Spinal cord (tissue), 10 donors: Measurements from ENCODE around the gene ZGPAT. TPM values are rescaled to one million over a fixed set of nuclear protein-coding genes. Genes with fewer than 3 reads are reported as not detected.
"Not testable (repeated sequence)": the region's sequence is repeated elsewhere in the genome, so short reads cannot be mapped to it uniquely, and the experiment has no call there.

Experiments
- DNase-seq, 6 donors: peaks; one replicate each; pipeline versions ENCODE4 v3.0.0 to v3.0.0-alpha.2; 2013 to 2015; ENCODE audit warnings: low spot score in 6 of 6, low read depth in 4 of 6
- H3K27ac ChIP-seq: one replicate; pipeline ENCODE4 v1.5.1; 2013; ENCODE audit warnings: low read depth, low read length, control low read depth
- H3K27me3 ChIP-seq: one replicate; pipeline ENCODE4 v1.6.1; 2013; ENCODE audit warnings: low read length; ENCODE audit not compliant: control insufficient read depth, insufficient read depth
- H3K36me3 ChIP-seq: one replicate; pipeline ENCODE4 v1.6.1; 2013; ENCODE audit warnings: low read length; ENCODE audit not compliant: control insufficient read depth, insufficient read depth
- H3K4me1 ChIP-seq: one replicate; pipeline ENCODE4 v1.6.1; 2013; ENCODE audit warnings: low read length; ENCODE audit not compliant: control insufficient read depth, insufficient read depth
- H3K4me3 ChIP-seq: one replicate; pipeline ENCODE4 v1.5.1; 2013; ENCODE audit warnings: low read depth, low read length, control low read depth
- H3K9me3 ChIP-seq: one replicate; pipeline ENCODE4 v1.6.1; 2013; ENCODE audit warnings: low read length; ENCODE audit not compliant: control insufficient read depth, insufficient read depth
- WGBS: methylation state at CpG from one replicate; pipeline ENCODE4 v1.1.5; 2013; ENCODE audit warnings: missing lambda C conversion rate; ENCODE audit not compliant: insufficient coverage; 5-methylcytosine and 5-hydroxymethylcytosine counted together
- polyA plus RNA-seq, 2 donors: library from polyadenylated mRNA; unstranded; fragments of 120-200 nt; gene quantifications; one replicate each; pipeline ENCODE4 v1.2.1, GENCODE V29; 2013; ENCODE audit not compliant: insufficient read length in 2 of 2
- total RNA-seq, 2 donors: library from RNA; depleted of rRNA in 1 of 2; stranded (reverse); fragments of 120-200 nt in 1 of 2; fragments of >200 nt in 1 of 2; gene quantifications; one replicate each; pipeline versions ENCODE4 v1.2.3 to v1.2.4, GENCODE V29; 2013 to 2014
- donor health status: healthy.

ZGPAT gene
- total and polyA plus RNA-seq, 4 donors: 6.9 to 34.6 (median 23.1) TPM

DNA sequence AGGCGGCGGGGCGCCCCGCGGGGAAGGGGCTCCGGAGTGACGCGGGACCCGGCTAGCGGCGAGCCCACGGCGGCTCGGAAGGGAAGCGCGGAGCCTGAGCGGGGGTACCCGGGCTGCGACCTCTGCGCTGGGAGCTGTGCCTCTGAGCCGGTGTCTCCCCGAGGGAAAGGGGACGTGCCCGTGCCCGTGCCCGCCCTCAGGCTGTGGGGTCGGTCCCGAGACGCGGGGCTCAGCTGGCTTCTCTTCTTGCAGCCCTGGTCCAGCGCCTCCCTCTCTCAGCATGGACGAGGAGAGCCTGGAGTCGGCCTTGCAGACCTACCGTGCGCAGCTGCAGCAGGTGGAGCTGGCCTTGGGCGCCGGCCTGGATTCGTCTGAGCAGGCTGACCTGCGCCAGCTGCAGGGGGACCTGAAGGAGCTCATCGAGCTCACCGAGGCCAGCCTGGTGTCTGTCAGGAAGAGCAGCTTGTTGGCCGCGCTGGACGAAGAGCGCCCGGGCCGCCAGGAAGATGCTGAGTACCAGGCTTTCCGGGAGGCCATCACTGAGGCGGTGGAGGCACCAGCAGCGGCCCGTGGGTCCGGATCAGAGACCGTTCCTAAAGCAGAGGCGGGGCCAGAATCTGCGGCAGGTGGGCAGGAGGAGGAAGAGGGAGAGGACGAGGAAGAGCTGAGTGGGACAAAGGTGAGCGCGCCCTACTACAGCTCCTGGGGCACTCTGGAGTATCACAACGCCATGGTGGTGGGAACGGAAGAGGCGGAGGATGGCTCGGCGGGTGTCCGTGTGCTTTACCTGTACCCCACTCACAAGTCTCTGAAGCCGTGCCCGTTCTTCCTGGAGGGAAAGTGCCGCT lies 686 bp downstream of the ZGPAT start:
- DNase-seq: no peak
- H3K27me3 ChIP-seq: no peaks in the 10 kb centered on the region
- H3K4me1 ChIP-seq: peaks cover 28% of the 10 kb centered on the region
- no peaks in the 10 kb centered on the region for H3K9me3 ChIP-seq
- 19% methylated on average over 64 of the region's 67 CpGs for WGBS
- peak overlapping the region; percentile 64 for H3K4me3 ChIP-seq
- no peak overlapping the region for H3K27ac ChIP-seq
- peaks cover 67% of the 10 kb centered on the region for H3K36me3 ChIP-seq

GRCh38 chr20:63709149-63709527 lies 1.3 kb downstream of the ZGPAT start:
- H3K4me3 ChIP-seq: no peak overlapping the region
- no peak for DNase-seq
- 95% methylated on average over 16 of the region's 17 CpGs for WGBS

DNA sequence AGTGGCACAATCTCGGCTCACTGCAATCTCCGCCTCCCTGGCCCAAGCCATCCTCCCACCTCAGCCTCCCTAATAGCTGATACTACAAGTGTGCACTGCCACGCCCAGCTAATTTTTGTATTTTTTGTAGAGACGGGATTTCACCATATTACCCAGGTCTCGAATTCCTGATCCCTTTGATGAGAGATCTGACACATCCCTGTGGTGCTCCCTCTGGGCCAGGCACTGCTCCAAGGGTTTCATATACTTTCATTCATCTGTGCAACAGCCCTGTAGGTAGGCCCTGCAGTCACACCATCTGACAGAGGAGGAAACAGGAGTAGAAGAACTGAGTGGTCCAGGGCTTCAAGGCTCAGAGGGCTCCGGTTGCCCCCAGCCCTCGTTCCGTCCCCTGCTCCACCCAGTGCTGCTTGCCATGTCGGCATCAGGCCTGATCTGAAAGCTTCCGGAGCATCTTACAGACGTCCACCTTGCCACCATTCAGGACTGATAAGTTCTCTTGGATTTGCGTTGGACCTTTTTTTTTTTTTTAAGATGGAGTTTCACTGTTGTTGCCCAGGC lies 3.3 kb downstream of the ZGPAT start:
- Histone ChIP-seq H3K27ac (no peak overlapping the region), H3K4me3 (no peak overlapping the region), H3K27me3 (no peaks in the 10 kb centered on the region), H3K9me3 (peaks cover 5% of the 10 kb centered on the region), H3K4me1 (peaks cover 25% of the 10 kb centered on the region), H3K36me3 (peaks cover 61% of the 10 kb centered on the region)
- DNase-seq: no peak
- WGBS: 85% methylated on average over 10 of the region's 12 CpGs

More at GRCh38 chr20:63709149-63709527, 1.3 kb downstream of the ZGPAT start:
- no peaks in the 10 kb centered on the region for H3K9me3 ChIP-seq
- no peaks in the 10 kb centered on the region for H3K27me3 ChIP-seq
- H3K36me3 ChIP-seq: peaks cover 65% of the 10 kb centered on the region
- peaks cover 28% of the 10 kb centered on the region for H3K4me1 ChIP-seq
- no peak overlapping the region for H3K27ac ChIP-seq

GRCh38 chr20:63712191-63712590 lies 4.4 kb downstream of the ZGPAT start:
- H3K4me3 ChIP-seq: no peak overlapping the region
- H3K4me1 ChIP-seq: peaks cover 15% of the 10 kb centered on the region
- peaks cover 62% of the 10 kb centered on the region for H3K36me3 ChIP-seq
- H3K27me3 ChIP-seq: no peaks in the 10 kb centered on the region
- no peak for DNase-seq
- H3K9me3 ChIP-seq: peaks cover 5% of the 10 kb centered on the region
- H3K27ac ChIP-seq: no peak overlapping the region
- 100% methylated on average over 1 of the region's 1 CpG for WGBS

- Histone ChIP-seq H3K27me3 (no peaks in the 10 kb centered on the region), H3K27ac (no peak overlapping the region), H3K36me3 (peaks cover 68% of the 10 kb centered on the region), H3K9me3 (peaks cover 9% of the 10 kb centered on the region), H3K4me3 (no peak overlapping the region), H3K4me1 (no peaks in the 10 kb centered on the region)
- no CpG with 5 or more reads among the region's 5 CpGs for WGBS
- DNase-seq: no peak
Measured at GRCh38 chr20:63714858-63715257, 7.0 kb downstream of the ZGPAT start.

GRCh38 chr20:63718996-63719395 lies 11.2 kb downstream of the ZGPAT start:
- H3K27me3 ChIP-seq: no peaks in the 10 kb centered on the region
- H3K9me3 ChIP-seq: peaks cover 9% of the 10 kb centered on the region
- H3K4me1 ChIP-seq: no peaks in the 10 kb centered on the region
- 100% methylated on average over 1 of the region's 2 CpGs for WGBS
- H3K27ac ChIP-seq: no peak overlapping the region
- H3K4me3 ChIP-seq: no peak overlapping the region
- peaks cover 64% of the 10 kb centered on the region for H3K36me3 ChIP-seq
- DNase-seq: no peak

DNA sequence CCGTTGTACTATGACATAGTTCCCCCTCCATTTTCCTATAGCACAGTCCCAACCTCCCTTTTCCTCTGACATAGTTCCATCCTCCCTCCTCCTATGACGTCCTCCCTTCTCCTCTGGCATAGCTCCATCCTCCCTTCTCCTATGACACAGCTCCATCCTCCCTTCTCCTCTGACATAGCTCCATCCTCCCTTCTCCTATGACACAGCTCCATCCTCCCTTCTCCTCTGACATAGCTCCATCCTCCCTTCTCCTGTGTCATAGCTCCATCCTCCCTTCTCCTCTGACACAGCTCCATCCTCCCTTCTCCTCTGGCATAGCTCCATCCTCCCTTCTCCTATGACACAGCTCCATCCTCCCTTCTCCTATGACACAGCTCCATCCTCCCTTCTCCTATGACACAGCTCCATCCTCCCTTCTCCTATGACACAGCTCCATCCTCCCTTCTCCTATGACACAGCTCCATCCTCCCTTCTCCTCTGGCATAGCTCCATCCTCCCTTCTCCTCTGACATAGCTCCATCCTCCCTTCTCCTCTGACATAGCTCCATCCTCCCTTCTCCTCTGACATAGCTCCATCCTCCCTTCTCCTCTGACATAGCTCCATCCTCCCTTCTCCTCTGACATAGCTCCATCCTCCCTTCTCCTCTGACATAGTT lies 15.3 kb downstream of the ZGPAT start:
- H3K36me3 ChIP-seq: peaks cover 49% of the 10 kb centered on the region

GRCh38 chr20:63730189-63730733 lies 22.4 kb downstream of the ZGPAT start:
- not testable (repeated sequence) for H3K4me3 ChIP-seq, DNase-seq, H3K27me3 ChIP-seq, H3K27ac ChIP-seq, H3K9me3 ChIP-seq, H3K4me1 ChIP-seq
- WGBS: 96% methylated on average over 18 of the region's 18 CpGs
- peaks cover 51% of the 10 kb centered on the region for H3K36me3 ChIP-seq

More for the DNA sequence above, 15.3 kb downstream of the ZGPAT start:
- not testable (repeated sequence) for H3K4me1 ChIP-seq, H3K9me3 ChIP-seq, H3K4me3 ChIP-seq, DNase-seq, H3K27ac ChIP-seq, H3K27me3 ChIP-seq
- 88% methylated on average over 2 of the region's 2 CpGs for WGBS

GRCh38 chr20:63731410-63731809 lies 23.6 kb downstream of the ZGPAT start:
- Histone ChIP-seq H3K9me3 (no peaks in the 10 kb centered on the region), H3K4me3 (no peak overlapping the region), H3K4me1 (peaks cover 13% of the 10 kb centered on the region), H3K27ac (no peak overlapping the region), H3K27me3 (no peaks in the 10 kb centered on the region), H3K36me3 (peaks cover 58% of the 10 kb centered on the region)
- no peak for DNase-seq
- 85% methylated on average over 3 of the region's 5 CpGs for WGBS
